Measurements from ENCODE around the gene MAP4K1.

Gene MAP4K1

DNA sequence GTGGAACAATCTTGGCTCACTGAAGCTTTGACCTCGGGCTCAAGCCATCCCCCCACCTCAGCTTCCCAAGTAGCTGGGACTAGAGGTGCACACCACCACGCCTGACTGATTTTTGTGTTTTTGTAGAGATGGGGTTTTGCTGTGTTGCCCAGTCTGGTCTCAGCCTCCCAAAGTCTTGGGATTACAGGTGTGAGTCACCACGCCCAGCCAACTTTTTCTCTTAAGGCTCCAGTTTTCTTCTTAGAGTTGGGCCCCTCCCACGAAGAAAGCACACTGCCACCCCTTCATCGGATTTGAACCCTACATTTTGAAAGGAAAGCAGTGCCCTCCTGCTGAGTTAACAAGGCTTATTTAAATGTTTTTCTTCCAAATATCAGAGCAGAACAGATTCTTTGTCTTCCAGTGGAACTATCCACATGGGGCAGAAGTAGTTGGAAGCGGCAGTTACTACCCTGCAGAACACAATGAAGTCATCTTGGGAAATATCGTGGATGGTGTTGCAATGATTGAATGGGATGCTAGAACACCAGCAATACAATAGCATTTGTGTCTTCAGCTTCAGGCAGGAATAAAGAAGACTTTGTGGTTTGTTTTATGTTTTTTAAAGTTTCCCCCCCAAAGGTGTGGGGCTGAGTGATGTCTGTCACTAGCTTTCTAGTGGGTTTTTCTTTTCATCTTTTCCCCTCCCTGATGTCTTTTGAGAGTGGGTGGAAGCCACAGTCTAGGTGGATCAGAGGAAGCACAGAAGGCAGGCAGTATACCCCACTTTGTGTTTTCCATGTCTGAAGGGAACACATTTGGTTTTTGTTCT lies 38.6 kb upstream of the MAP4K1 start (continued):
- no peak for TF ChIP-seq ZNF362 (tag by site-specific recombination; IDR thresholded peaks at IDR 0.05)
- TF ChIP-seq ZEB2 (tag by site-specific recombination; IDR thresholded peaks at IDR 0.05), result peak; percentile 40; the same call in 1 of the 2 replicates
- no peak for TF ChIP-seq ZNF155 (tag by site-specific recombination; IDR thresholded peaks at IDR 0.05)
- TF ChIP-seq ZNF132 (tag by site-specific recombination; IDR thresholded peaks at IDR 0.05; ENCODE audit: borderline replicate concordance), result no peak
- TF ChIP-seq ZNF544 (tag by site-specific recombination; IDR thresholded peaks at IDR 0.05), result no peak
- TF ChIP-seq KLF1 (tag by site-specific recombination; IDR thresholded peaks at IDR 0.05), result peak; percentile 62
- TF ChIP-seq ZBTB20 (tag by site-specific recombination; IDR thresholded peaks at IDR 0.05), result no peak
- TF ChIP-seq, protein P1, sequence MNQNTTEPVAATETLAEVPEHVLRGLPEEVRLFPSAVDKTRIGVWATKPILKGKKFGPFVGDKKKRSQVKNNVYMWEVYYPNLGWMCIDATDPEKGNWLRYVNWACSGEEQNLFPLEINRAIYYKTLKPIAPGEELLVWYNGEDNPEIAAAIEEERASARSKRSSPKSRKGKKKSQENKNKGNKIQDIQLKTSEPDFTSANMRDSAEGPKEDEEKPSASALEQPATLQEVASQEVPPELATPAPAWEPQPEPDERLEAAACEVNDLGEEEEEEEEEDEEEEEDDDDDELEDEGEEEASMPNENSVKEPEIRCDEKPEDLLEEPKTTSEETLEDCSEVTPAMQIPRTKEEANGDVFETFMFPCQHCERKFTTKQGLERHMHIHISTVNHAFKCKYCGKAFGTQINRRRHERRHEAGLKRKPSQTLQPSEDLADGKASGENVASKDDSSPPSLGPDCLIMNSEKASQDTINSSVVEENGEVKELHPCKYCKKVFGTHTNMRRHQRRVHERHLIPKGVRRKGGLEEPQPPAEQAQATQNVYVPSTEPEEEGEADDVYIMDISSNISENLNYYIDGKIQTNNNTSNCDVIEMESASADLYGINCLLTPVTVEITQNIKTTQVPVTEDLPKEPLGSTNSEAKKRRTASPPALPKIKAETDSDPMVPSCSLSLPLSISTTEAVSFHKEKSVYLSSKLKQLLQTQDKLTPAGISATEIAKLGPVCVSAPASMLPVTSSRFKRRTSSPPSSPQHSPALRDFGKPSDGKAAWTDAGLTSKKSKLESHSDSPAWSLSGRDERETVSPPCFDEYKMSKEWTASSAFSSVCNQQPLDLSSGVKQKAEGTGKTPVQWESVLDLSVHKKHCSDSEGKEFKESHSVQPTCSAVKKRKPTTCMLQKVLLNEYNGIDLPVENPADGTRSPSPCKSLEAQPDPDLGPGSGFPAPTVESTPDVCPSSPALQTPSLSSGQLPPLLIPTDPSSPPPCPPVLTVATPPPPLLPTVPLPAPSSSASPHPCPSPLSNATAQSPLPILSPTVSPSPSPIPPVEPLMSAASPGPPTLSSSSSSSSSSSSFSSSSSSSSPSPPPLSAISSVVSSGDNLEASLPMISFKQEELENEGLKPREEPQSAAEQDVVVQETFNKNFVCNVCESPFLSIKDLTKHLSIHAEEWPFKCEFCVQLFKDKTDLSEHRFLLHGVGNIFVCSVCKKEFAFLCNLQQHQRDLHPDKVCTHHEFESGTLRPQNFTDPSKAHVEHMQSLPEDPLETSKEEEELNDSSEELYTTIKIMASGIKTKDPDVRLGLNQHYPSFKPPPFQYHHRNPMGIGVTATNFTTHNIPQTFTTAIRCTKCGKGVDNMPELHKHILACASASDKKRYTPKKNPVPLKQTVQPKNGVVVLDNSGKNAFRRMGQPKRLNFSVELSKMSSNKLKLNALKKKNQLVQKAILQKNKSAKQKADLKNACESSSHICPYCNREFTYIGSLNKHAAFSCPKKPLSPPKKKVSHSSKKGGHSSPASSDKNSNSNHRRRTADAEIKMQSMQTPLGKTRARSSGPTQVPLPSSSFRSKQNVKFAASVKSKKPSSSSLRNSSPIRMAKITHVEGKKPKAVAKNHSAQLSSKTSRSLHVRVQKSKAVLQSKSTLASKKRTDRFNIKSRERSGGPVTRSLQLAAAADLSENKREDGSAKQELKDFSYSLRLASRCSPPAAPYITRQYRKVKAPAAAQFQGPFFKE (tag by site-specific recombination; IDR thresholded peaks at IDR 0.05; ENCODE audit: borderline replicate concordance), result no peak
- TF ChIP-seq ZNF558 (tag by site-specific recombination; IDR thresholded peaks at IDR 0.05), result 0 out of 2 replicates have a peak, but pooled peaks have one; percentile 20
- TF ChIP-seq KLF10 (tag by site-specific recombination; IDR thresholded peaks at IDR 0.05), result no peak
- no peak for TF ChIP-seq SALL2 (tag by site-specific recombination; IDR thresholded peaks at IDR 0.05; ENCODE audit: borderline replicate concordance)
- TF ChIP-seq ZSCAN30 (tag by site-specific recombination; IDR thresholded peaks at IDR 0.05), result no peak
- no peak for TF ChIP-seq ZNF776 (tag by site-specific recombination; IDR thresholded peaks at IDR 0.05; ENCODE audit: borderline replicate concordance)
- TF ChIP-seq ZNF341 (tag by site-specific recombination; IDR thresholded peaks at IDR 0.05; ENCODE audit: low read depth), result no peak
- no peak for TF ChIP-seq ZNF24 (tag by site-specific recombination; IDR thresholded peaks at IDR 0.05)
- TF ChIP-seq PATZ1 (tag by site-specific recombination; IDR thresholded peaks at IDR 0.05), result no peak
- TF ChIP-seq, protein P2, sequence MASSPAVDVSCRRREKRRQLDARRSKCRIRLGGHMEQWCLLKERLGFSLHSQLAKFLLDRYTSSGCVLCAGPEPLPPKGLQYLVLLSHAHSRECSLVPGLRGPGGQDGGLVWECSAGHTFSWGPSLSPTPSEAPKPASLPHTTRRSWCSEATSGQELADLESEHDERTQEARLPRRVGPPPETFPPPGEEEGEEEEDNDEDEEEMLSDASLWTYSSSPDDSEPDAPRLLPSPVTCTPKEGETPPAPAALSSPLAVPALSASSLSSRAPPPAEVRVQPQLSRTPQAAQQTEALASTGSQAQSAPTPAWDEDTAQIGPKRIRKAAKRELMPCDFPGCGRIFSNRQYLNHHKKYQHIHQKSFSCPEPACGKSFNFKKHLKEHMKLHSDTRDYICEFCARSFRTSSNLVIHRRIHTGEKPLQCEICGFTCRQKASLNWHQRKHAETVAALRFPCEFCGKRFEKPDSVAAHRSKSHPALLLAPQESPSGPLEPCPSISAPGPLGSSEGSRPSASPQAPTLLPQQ (tag by site-specific recombination; IDR thresholded peaks at IDR 0.05), result no peak
- no peak for TF ChIP-seq ZNF510 (tag by site-specific recombination; IDR thresholded peaks at IDR 0.05; ENCODE audit: insufficient replicate concordance)
- no peak for TF ChIP-seq ZNF433 (tag by site-specific recombination; IDR thresholded peaks at IDR 0.05; ENCODE audit: low read depth)
- TF ChIP-seq ZNF501 (tag by site-specific recombination; IDR thresholded peaks at IDR 0.05), result no peak
- no peak for TF ChIP-seq ZNF560 (tag by site-specific recombination; IDR thresholded peaks at IDR 0.05; ENCODE audit: borderline replicate concordance)
- no peak for TF ChIP-seq HOXC10 (CRISPR knock-in tag; IDR thresholded peaks at IDR 0.05)
- no peak for TF ChIP-seq ZNF248 (tag by site-specific recombination; IDR thresholded peaks at IDR 0.05)
- TF ChIP-seq ZNF768 (tag by site-specific recombination; IDR thresholded peaks at IDR 0.05), result no peak
- peak; percentile 46; the same call in 1 of the 2 replicates for TF ChIP-seq SP7 (tag by site-specific recombination; IDR thresholded peaks at IDR 0.05)
- no peak for TF ChIP-seq ZBTB26 (tag by site-specific recombination; optimal IDR thresholded peaks at IDR 0.05)
- no peak for TF ChIP-seq GLI2 (tag by site-specific recombination; IDR thresholded peaks at IDR 0.05; ENCODE audit: borderline replicate concordance, low read depth)
- no peak for TF ChIP-seq KLF7 (tag by site-specific recombination; IDR thresholded peaks at IDR 0.05; ENCODE audit: borderline replicate concordance)
- no peak for TF ChIP-seq SP3 (tag by site-specific recombination; IDR thresholded peaks at IDR 0.05)
